Loucy (cell line): Measurements from ENCODE around the gene CHMP3.

Experiments used
- H2AFZ ChIP-seq: fragments of 200-600 bp; sonication (generic); 2 replicates; pipeline ENCODE4 v1.6.0; 2016; ENCODE audit warnings: antibody characterized with exemption, mild to moderate bottlenecking, low read length, moderate library complexity
- H3F3A ChIP-seq: fragments of 200-600 bp; 2 replicates; pipeline ENCODE4 v1.6.0; 2016; ENCODE audit warnings: antibody characterized with exemption, low read depth, mild to moderate bottlenecking
- H3K27me3 ChIP-seq: fragments of 200-600 bp; sonication (generic); 2 replicates; pipeline ENCODE4 v1.6.1; 2014; ENCODE audit warnings: low read length, mild to moderate bottlenecking; ENCODE audit not compliant: insufficient read depth, poor library complexity, severe bottlenecking
- H3K36me3 ChIP-seq: fragments of 200-600 bp; sonication (generic); 2 replicates; pipeline ENCODE4 v1.6.1; 2016; ENCODE audit warnings: low read length; ENCODE audit not compliant: insufficient read depth
- H3K4me1 ChIP-seq: fragments of 200-600 bp; sonication (generic); 2 replicates; pipeline ENCODE4 v1.5.1; 2014; ENCODE audit warnings: low read length, mild to moderate bottlenecking; ENCODE audit not compliant: insufficient read depth, poor library complexity, severe bottlenecking
- H3K4me2 ChIP-seq: fragments of 200-600 bp; sonication (generic); 2 replicates; pipeline ENCODE4 v1.6.0; 2014; ENCODE audit warnings: antibody characterized with exemption, low read length, low read depth, mild to moderate bottlenecking; ENCODE audit not compliant: poor library complexity, severe bottlenecking
- H3K4me3 ChIP-seq: fragments of 200-600 bp; sonication (generic); 2 replicates; pipeline ENCODE4 v1.5.1; 2014; ENCODE audit warnings: low read length, mild to moderate bottlenecking, mixed read lengths; ENCODE audit not compliant: poor library complexity, severe bottlenecking
- H3K79me2 ChIP-seq: fragments of 200-600 bp; sonication (generic); 2 replicates; pipeline ENCODE4 v1.6.1; 2014; ENCODE audit warnings: low read length; ENCODE audit not compliant: insufficient read depth
- H3K9ac ChIP-seq: fragments of 200-600 bp; sonication (generic); 2 replicates; pipeline ENCODE4 v1.6.0; 2014; ENCODE audit warnings: mild to moderate bottlenecking, low read depth, low read length, moderate library complexity; ENCODE audit not compliant: poor library complexity, severe bottlenecking
- H3K9me2 ChIP-seq: fragments of 200-600 bp; sonication (generic); replicated peaks from 2 replicates; pipeline ENCODE4 v1.6.1; 2016; ENCODE audit warnings: low read depth, low read length, mixed read lengths
- H3K9me3 ChIP-seq: fragments of 200-600 bp; sonication (generic); 2 replicates; pipeline ENCODE4 v1.6.1; 2014; ENCODE audit warnings: mild to moderate bottlenecking, antibody characterized with exemption, low read length, low read depth; ENCODE audit not compliant: insufficient read depth
- H4K20me1 ChIP-seq: fragments of 200-600 bp; sonication (generic); 2 replicates; pipeline ENCODE4 v1.6.0; 2014; ENCODE audit warnings: antibody characterized with exemption, low read length, mild to moderate bottlenecking; ENCODE audit not compliant: insufficient read depth, poor library complexity, severe bottlenecking
- CTCF ChIP-seq: fragments of 200-600 bp; sonication (generic); conservative IDR thresholded peaks from 2 replicates; pipeline ENCODE4 v1.5.1; 2014; ENCODE audit warnings: mild to moderate bottlenecking, antibody characterized with exemption, low read length
- EZH2phosphoT487 ChIP-seq: fragments of 200-600 bp; IDR thresholded peaks from 2 replicates; pipeline ENCODE4 v1.6.1; 2018; ENCODE audit warnings: antibody characterized with exemption, mild to moderate bottlenecking, moderate library complexity, borderline replicate concordance

Gene CHMP3

GRCh38 chr2:86533589-86533988 lies 29.7 kb downstream of the CHMP3 start:
- H3K79me2 ChIP-seq: no peaks in the 10 kb centered on the region
- H3K27me3 ChIP-seq: no peaks in the 10 kb centered on the region
- H3K4me1 ChIP-seq: peaks cover 6% of the 10 kb centered on the region
- H4K20me1 ChIP-seq: no peaks in the 10 kb centered on the region
- no peaks in the 10 kb centered on the region; the same call in 1 of the 2 replicates for H3K9me2 ChIP-seq
- no peak overlapping the region for H3K4me3 ChIP-seq
- H3K4me2 ChIP-seq: no peak overlapping the region
- H3K9ac ChIP-seq: no peak overlapping the region
- H3K9me3 ChIP-seq: no peaks in the 10 kb centered on the region
- no peak overlapping the region for H2AFZ ChIP-seq
- H3K36me3 ChIP-seq: no peaks in the 10 kb centered on the region
- no peaks in the 10 kb centered on the region for H3F3A ChIP-seq
- no peak for TF ChIP-seq EZH2phosphoT487
- no peak for TF ChIP-seq CTCF

DNA sequence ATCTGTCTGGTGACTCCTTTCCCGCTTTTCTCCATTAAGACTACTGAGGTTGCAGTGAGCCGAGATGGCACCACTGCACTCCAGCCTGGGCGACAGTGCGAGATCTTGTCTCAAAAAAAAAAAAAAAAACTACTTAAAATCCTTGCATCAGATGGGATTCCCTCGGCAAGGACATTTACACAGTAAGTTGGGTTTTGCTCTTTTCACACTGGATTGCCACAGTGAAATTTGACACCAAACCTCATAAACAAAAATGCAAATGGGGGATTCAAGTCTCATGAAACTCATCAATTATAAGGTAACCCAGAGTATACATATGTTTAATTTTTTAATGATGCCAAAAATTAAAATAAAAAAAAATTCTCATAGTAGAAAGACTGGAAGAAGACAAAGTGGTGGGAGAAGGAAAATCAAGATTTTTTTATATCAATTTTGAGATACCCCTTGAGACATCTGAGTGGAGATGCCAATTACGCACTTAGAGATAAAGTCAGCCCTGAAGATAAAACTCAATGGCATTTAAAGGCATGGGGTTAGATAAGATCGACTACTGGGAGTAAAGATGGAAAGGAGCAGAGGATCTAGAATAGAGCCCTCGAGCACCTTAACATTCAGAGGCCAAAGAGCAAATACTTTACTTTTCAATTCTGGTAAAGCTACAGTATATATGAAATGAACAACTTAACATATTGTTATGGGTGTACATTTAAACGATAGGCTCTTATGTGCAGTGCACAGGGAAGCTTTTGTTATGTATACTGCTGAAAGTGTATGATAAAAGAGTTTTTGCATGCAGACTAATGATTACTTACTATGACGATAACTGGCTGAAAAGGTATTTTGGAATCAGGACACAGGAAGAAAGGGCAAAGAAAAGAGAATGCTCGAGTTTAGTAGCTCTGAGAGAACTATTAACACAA lies 37.6 kb downstream of the CHMP3 start:
- H3K79me2 ChIP-seq: no peaks in the 10 kb centered on the region
- H3K4me1 ChIP-seq: no peaks in the 10 kb centered on the region
- no peak overlapping the region for H3K9ac ChIP-seq
- no peak overlapping the region for H2AFZ ChIP-seq
- TF ChIP-seq CTCF (no peak), EZH2phosphoT487 (no peak)
- no peaks in the 10 kb centered on the region for H3F3A ChIP-seq
- no peaks in the 10 kb centered on the region for H4K20me1 ChIP-seq
- H3K9me2 ChIP-seq: no peaks in the 10 kb centered on the region
- no peak overlapping the region for H3K4me2 ChIP-seq
- H3K27me3 ChIP-seq: no peaks in the 10 kb centered on the region
- no peak overlapping the region for H3K4me3 ChIP-seq
- H3K9me3 ChIP-seq: peaks cover under 1% of the 10 kb centered on the region; the same call in 1 of the 2 replicates
- peaks cover under 1% of the 10 kb centered on the region; the same call in 1 of the 2 replicates for H3K36me3 ChIP-seq

- H3K4me3 ChIP-seq: no peak overlapping the region
- H4K20me1 ChIP-seq: no peaks in the 10 kb centered on the region
- H3K4me1 ChIP-seq: no peaks in the 10 kb centered on the region
- no peak overlapping the region for H2AFZ ChIP-seq
- H3K36me3 ChIP-seq: peaks cover 9% of the 10 kb centered on the region; the same call in 1 of the 2 replicates
- H3K9ac ChIP-seq: no peak overlapping the region
- no peaks in the 10 kb centered on the region for H3F3A ChIP-seq
- H3K9me2 ChIP-seq: no peaks in the 10 kb centered on the region
- no peaks in the 10 kb centered on the region for H3K27me3 ChIP-seq
- H3K9me3 ChIP-seq: peaks cover 11% of the 10 kb centered on the region; the same call in 1 of the 2 replicates
- no peaks in the 10 kb centered on the region for H3K79me2 ChIP-seq
- no peak overlapping the region for H3K4me2 ChIP-seq
- TF ChIP-seq EZH2phosphoT487 (no peak), CTCF (no peak)
Measured at GRCh38 chr2:86523491-86523890, 39.8 kb downstream of the CHMP3 start.
